Measurements from ENCODE around the gene SEL1L3.

SEL1L3 gene

GRCh38 chr4:25771672-25772071 is 91.1 kb downstream of the SEL1L3 start:
- no peak for TF ChIP-seq FOXP2 (optimal IDR thresholded peaks at IDR 0.05; ENCODE audit: borderline replicate concordance, extremely low read depth, extremely low read length, insufficient read depth)
- TF ChIP-seq POLR2AphosphoS5 (IDR thresholded peaks at IDR 0.05; ENCODE audit: low read depth, low read length): no peak
- no peak for TF ChIP-seq SIN3A (IDR thresholded peaks at IDR 0.05; ENCODE audit: borderline replicate concordance, insufficient read depth, low read length)
- TF ChIP-seq REST (IDR thresholded peaks at IDR 0.05; ENCODE audit: insufficient read depth in 1 of 2, low read depth in 2 of 2, low read length in 2 of 2): no peak

GRCh38 chr4:25770847-25771246 is 91.9 kb downstream of the SEL1L3 start:
- TF ChIP-seq TAF1 (IDR thresholded peaks at IDR 0.05; ENCODE audit: borderline replicate concordance, insufficient read depth, low read length) (no peak), REST (IDR thresholded peaks at IDR 0.05; ENCODE audit: insufficient read depth in 1 of 2, low read depth in 2 of 2, low read length in 2 of 2) (no peak), POLR2AphosphoS5 (IDR thresholded peaks at IDR 0.05; ENCODE audit: low read depth, low read length) (no peak)

GRCh38 chr4:25769251-25769650 is 93.5 kb downstream of the SEL1L3 start:
- TF ChIP-seq SIN3A (IDR thresholded peaks at IDR 0.05; ENCODE audit: borderline replicate concordance, insufficient read depth, low read length) (no peak), POLR2AphosphoS5 (IDR thresholded peaks at IDR 0.05; ENCODE audit: low read depth, low read length) (no peak), FOXP2 (optimal IDR thresholded peaks at IDR 0.05; ENCODE audit: borderline replicate concordance, extremely low read depth, extremely low read length, insufficient read depth) (no peak), REST (IDR thresholded peaks at IDR 0.05; ENCODE audit: insufficient read depth in 1 of 2, low read depth in 2 of 2, low read length in 2 of 2) (no peak), TAF1 (IDR thresholded peaks at IDR 0.05; ENCODE audit: borderline replicate concordance, insufficient read depth, low read length) (no peak)

- TF ChIP-seq SIN3A (IDR thresholded peaks at IDR 0.05; ENCODE audit: borderline replicate concordance, insufficient read depth, low read length): no peak
Observed at GRCh38 chr4:25767877-25768725, 94.7 kb downstream of the SEL1L3 start.

- TF ChIP-seq FOXP2 (optimal IDR thresholded peaks at IDR 0.05; ENCODE audit: borderline replicate concordance, extremely low read depth, extremely low read length, insufficient read depth) (no peak), REST (IDR thresholded peaks at IDR 0.05; ENCODE audit: insufficient read depth in 1 of 2, low read depth in 2 of 2, low read length in 2 of 2) (no peak), SIN3A (IDR thresholded peaks at IDR 0.05; ENCODE audit: borderline replicate concordance, insufficient read depth, low read length) (no peak), TAF1 (IDR thresholded peaks at IDR 0.05; ENCODE audit: borderline replicate concordance, insufficient read depth, low read length) (no peak), POLR2AphosphoS5 (IDR thresholded peaks at IDR 0.05; ENCODE audit: low read depth, low read length) (no peak)
Observed at GRCh38 chr4:25760518-25761157, 102.2 kb downstream of the SEL1L3 start.

Data from PFSK-1 (cell line).